HG03097 (cell line): ENCODE data around the gene GMPS.
"Not testable (repeated sequence)": the region's sequence is repeated elsewhere in the genome, so short reads cannot be mapped to it uniquely, and the experiment has no call there.

Experiments used
- ATAC-seq: cut with Tn5 transposase; IDR thresholded peaks from one replicate; pipeline ENCODE4 v1.9.1; 2021; ENCODE audit not compliant: unreplicated experiment, low FRiP score

The GMPS gene

GRCh38 chr3:155870133-155870944, at the start of gene GMPS:
GMPS (plus strand) TSS chr3:155870650; CDS start chr3:155870871, 221 bp downstream.
- peak; percentile 92 for ATAC-seq

DNA sequence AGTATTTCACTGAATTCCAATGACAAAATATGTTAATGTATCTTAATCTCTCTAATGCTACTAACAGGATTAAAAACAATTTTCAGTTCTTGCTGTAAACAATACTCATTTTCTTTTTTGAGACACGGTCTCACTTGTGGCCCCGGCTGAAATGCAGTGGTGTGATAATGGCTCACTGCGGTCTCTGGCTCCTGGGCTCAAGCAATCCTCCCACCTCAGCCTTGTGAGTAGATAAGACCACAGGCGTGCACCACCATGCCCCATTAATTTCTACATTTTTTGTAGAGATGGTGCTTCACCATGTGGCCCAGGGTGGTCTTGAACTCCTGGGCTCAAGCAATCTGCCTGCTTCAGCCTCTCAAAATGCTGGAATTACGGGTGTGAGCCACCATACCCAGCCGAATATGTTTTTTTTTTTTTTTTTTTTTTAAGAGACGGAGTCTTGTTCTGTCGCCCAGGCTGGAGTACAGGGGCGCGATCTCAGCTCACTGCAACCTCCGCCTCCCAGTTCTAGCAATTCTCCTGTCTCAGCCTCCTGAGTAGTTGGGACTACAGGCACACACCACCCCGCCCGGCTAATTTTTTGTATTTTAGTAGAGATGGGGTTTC, 41.9 kb upstream of the GMPS start:
- ATAC-seq = not testable (repeated sequence)

DNA sequence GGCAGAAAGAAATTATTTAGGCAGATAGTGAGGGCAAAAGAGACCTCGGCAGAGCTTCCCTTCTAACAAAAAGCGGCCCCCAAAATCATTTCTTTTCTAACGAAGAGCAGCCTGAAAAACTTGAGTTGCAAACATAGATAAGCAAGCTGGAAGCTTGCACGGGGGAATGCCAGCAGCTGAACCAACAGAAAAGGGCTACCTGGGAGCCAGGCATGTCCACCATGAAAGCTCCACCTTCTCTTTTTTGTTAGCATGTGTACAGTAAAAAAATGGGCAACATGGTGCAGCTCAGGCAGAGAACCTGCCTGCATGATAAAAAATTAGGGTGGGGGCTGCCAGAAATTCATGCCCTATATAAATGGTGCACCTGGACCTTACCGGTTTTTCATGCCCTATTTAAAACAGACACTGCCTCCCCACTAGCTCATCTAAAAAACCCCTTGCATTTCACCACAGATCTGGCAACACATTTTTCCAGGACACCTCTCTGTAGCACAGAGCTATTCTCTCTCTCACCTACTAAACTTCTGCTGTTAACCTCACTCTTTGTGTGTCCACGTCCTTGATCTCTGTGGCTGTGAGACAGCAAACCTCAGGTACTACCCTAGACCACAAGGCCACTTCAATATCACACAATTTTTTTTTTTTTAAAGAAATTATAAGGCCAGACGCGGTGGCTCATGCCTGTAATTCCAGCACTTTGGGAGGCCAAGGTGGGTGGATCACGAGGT, 34.9 kb upstream of the GMPS start:
- ATAC-seq = no peak

GRCh38 chr3:155843569-155843968, 26.9 kb upstream of the GMPS start:
- no peak for ATAC-seq

DNA sequence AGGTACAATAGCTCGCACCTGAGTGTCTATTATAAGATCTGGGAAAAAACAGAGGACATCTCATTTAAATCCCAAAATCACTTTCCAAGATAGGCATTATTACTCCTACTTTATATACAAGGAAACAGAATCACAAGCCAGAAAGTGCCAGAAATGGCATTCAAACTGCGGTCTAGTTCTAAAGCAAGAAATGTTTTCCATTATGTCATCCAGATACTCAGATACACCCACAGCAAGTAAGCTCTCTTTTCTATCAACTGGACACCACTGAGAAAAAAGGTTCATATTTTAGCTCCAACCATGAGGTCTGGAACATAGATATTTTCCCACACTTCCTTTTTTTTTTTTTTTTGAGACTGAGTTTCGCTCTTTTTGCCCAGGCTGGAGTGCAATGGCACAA, 24.3 kb upstream of the GMPS start:
- ATAC-seq = no peak

- no peak for ATAC-seq
These were observed 22.5 kb upstream of the GMPS start for GRCh38 chr3:155847993-155848392.

DNA sequence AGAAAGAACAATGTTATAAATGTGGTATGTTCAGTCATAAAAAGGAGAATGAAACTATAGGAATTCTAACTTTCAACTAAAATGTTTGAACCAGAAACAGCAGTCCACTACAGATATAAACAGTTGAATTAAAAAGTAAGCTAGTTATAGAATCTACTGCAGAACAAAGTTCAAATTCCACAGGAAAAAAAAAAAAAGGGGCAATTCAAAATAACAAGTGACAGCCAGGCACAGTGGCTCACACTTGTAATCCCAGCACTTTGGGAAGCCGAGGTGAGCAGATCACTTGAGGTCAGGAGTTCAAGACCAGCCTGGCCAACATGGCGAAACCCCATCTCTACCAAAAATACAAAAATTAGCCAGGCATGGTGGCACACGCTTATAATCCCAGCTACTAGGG, 21.0 kb upstream of the GMPS start:
- ATAC-seq = not testable (repeated sequence)

- ATAC-seq = no peak
These were observed 18.1 kb upstream of the GMPS start for GRCh38 chr3:155852341-155852740.

DNA sequence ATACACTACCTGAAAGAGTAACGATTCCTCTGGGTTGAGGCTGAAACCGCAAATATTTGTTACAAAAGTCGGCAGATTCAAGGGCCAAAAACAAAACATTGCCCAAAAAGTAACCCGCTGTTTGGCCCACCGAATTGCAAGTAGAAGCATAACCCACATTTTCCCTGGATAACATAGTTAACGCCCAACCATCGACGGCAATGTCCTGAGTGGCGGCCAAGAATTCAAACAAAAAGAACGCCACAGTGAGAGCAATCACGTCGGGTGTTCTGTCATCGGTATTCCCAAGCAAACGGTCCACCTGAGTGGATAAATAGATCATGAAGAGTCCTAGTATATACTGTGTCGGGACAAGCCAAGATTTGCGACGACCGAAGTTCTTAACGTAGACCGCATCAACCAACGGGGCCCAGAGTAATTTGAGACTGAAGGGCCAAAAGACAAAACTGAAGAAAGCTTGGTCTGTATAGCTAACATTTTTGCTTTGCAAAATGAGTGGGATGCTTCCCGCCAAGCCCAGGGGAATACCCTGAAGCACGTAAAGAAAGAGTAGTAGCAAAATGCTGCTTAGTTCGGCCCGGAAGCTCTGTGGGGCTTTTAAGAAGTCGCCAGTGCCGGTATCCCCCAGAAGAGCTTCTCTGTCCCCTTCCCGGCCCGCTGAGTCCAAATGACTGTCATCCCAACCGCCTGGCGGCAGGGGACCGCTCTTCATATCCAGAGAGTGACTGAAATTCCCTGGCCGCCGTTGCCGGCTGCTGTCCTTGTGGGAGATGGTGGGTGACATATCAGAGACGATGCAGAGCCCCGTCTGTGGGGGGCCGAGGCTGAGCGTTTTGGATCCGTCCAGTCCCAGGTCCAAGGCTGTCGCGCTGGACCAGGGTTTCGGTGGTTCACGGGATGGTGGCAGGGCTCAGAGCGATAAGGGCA, 17.0 kb upstream of the GMPS start:
- no peak for ATAC-seq

DNA sequence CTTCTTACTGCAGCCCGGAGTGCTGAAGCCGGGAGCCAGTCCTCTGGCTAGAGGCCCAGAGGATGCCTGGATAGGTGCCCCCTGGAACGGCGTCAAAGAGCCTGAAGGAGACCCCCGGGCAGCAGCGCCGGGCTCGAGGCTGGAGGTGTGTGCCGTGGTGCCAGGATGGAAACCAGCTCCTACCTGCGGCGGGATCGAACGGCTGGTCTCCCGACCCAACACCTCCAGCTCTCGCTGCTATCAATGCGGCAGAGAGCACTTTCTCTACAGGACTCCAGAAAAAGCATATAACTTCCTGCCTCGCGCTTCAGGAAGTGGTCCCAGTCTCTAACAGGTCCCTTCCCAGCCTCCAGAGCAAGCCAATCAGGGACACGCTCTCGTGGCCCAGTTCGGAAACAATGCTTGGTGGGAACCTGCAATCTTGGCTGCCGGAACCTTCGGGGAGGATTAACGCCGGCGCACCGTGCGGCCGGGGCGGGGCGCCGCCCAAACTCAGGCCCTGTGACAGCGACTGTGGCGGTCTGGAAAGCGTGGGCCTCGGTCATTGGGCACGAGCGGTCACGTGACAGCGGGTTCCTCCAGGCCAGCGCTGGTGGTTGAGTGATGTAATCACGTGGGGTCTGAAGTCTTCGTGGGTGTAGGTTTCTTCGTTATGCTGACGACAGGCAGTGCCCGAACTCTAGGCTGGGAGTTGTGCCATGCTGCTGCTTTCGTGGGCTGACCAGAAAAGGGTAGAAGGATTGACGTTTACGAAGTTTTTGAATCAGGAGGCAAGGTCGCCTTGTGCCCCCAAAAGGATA, 16.1 kb upstream of the GMPS start, which contains the start of gene SLC33A1:
TSS of gene SLC33A1 (minus strand) at position 287 of the 800 bp plus-strand sequence. CDS start 430 bp downstream, outside the sequence.
- peak; percentile 95 for ATAC-seq

GRCh38 chr3:155859859-155860258, 10.6 kb upstream of the GMPS start:
- ATAC-seq = no peak

GRCh38 chr3:155860424-155860823, 10.0 kb upstream of the GMPS start:
- ATAC-seq = not testable (repeated sequence)

DNA sequence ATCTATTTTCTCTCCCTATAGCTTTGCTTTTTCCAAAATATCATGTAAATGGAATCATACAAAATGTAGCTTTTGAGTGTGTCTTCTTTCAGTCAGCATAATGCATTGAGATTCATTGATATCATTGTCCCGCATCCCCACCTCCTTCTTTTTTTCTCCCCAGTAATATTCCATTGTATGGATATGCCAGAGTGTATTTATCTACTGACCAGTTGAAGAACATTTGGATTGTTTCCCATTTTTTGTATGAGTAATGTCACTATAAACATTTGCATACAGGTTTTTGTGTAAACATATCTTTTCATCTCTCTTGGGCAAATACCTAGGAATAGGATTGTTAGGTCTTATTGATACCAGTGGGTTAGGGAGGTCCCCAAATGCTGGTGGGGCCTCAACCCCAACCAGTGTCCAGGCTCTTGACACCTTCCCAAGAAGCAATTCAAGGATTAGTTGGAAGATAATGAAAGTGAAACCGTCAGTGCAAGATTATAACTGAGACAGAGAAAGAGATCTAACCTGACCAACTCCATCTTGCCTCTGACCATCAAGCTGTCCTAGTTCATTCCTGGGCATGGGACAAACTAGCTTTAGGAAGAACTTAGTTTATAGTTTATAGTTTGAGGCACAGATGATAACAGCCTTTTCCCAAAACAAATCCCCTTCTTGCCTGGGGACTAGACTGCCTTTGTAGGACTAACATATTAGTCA, 8.8 kb upstream of the GMPS start:
- no peak for ATAC-seq

GRCh38 chr3:155862290-155862982, 8.0 kb upstream of the GMPS start:
- ATAC-seq = not testable (repeated sequence)

GRCh38 chr3:155863072-155863784, 7.2 kb upstream of the GMPS start:
- ATAC-seq = no peak

- no peak for ATAC-seq
These were observed 759 bp upstream of the GMPS start for GRCh38 chr3:155869691-155870090.

- ATAC-seq = peak; percentile 20
These were observed 695 bp downstream of the GMPS start for GRCh38 chr3:155870945-155871745.
